ENCODE data around the gene APEH. TPM values are rescaled to one million over a fixed set of nuclear protein-coding genes. Genes with fewer than 3 reads are reported as not detected.

APEH gene
- total and polyA plus RNA-seq, 12 donors: 36.5 to 166 (median 124) TPM

- no peaks in the 10 kb centered on the region for H3K27me3 ChIP-seq
- no peaks in the 10 kb centered on the region for H3K4me1 ChIP-seq (replicated peaks in 1 of 2)
- no peaks in the 10 kb centered on the region for H3K9me3 ChIP-seq (replicated peaks in 1 of 3)
- H3K36me3 ChIP-seq (replicated peaks in 1 of 2): no peaks in the 10 kb centered on the region
- no peak for DNase-seq
- intact Hi-C loops (cut with DNase I): no loop called here
- 92 to 100% (median 97%) methylated on average over 3 to 19 of the region's 19 CpGs for WGBS, 4 donors
- TF ChIP-seq POLR2A (IDR thresholded peaks at IDR 0.05) (no peak), CTCF (IDR thresholded peaks at IDR 0.05) (no peak)
- H3K27ac ChIP-seq: no peak overlapping the region
- no peak overlapping the region for H3K4me3 ChIP-seq
Measured at GRCh38 chr3:49655731-49656285, 18.3 kb upstream of the APEH start.

GRCh38 chr3:49656541-49657112, 17.5 kb upstream of the APEH start:
- 76 to 81% (median 80%) methylated on average over 16 to 18 of the region's 18 CpGs for WGBS, 4 donors
- Histone ChIP-seq H3K27me3 (no peaks in the 10 kb centered on the region), H3K4me1 (replicated peaks in 1 of 2) (peaks cover 0 to 5% of the 10 kb centered on the region in 2 donors), H3K4me3 (no peak overlapping the region), H3K9me3 (replicated peaks in 1 of 3) (no peaks in the 10 kb centered on the region), H3K36me3 (replicated peaks in 1 of 2) (no peaks in the 10 kb centered on the region), H3K27ac (no peak overlapping the region)
- intact Hi-C loops (cut with DNase I): no loop called here
- no peak for TF ChIP-seq POLR2A (IDR thresholded peaks at IDR 0.05)
- no peak for TF ChIP-seq CTCF (IDR thresholded peaks at IDR 0.05)
- DNase-seq: no peak

DNA sequence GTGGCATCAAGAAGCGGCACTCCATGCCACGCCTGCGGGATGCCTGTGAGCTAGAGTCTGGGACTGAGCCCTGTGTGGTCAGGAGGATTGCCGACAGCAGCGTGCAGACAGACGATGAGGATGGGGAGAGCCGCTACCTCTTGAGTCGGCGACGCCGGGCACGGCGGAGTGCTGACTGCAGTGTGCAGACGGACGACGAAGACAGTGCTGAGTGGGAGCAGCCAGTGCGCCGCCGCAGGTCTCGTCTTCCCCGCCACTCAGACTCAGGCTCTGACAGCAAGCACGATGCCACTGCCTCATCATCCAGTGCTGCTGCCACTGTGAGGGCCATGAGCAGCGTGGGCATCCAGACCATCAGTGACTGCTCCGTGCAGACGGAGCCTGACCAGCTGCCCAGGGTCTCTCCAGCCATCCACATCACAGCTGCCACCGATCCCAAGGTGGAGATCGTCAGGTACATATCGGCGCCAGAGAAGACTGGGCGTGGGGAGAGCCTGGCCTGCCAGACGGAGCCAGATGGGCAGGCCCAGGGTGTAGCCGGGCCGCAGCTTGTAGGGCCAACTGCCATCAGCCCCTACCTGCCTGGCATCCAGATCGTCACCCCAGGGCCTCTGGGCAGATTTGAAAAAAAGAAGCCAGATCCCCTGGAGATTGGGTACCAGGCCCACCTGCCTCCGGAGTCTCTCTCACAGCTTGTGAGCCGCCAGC, 16.8 kb upstream of the APEH start:
- H3K4me1 ChIP-seq (replicated peaks in 1 of 2): peaks cover 0 to 6% of the 10 kb centered on the region in 2 donors
- intact Hi-C loops (cut with DNase I): no loop called here
- no peaks in the 10 kb centered on the region for H3K27me3 ChIP-seq
- no peaks in the 10 kb centered on the region for H3K9me3 ChIP-seq (replicated peaks in 1 of 3)
- H3K27ac ChIP-seq: no peak overlapping the region
- TF ChIP-seq CTCF (IDR thresholded peaks at IDR 0.05) (no peak), POLR2A (IDR thresholded peaks at IDR 0.05) (no peak)
- no peaks in the 10 kb centered on the region for H3K36me3 ChIP-seq (replicated peaks in 1 of 2)
- H3K4me3 ChIP-seq: no peak overlapping the region
- no peak for DNase-seq
- WGBS, 4 donors: 93 to 94% (median 93%) methylated on average over 27 to 36 of the region's 36 CpGs

DNA sequence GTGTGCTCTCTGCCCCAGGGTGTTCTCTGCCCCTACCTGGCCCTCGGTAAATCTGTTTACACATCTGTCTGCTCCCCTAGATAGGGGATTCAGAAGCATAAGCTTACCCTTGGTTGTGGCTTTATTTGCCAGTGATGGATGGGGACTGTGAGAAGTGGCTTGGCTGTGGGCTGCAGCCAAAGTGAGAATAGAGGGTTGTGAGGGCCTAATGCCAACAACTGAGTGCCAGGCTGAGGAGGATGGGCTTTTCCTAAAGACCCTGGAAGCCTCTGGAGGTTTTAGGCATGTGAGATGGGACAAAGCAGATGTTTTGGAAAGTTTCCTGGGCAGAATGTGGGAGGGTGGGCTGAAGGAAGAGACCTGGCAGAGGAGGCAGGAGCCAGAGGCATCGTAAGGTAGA, 15.4 kb upstream of the APEH start:
- Histone ChIP-seq H3K27me3 (no peaks in the 10 kb centered on the region), H3K36me3 (replicated peaks in 1 of 2) (no peaks in the 10 kb centered on the region), H3K4me1 (replicated peaks in 1 of 2) (peaks cover 0 to 6% of the 10 kb centered on the region in 2 donors), H3K4me3 (no peak overlapping the region), H3K27ac (no peak overlapping the region), H3K9me3 (replicated peaks in 1 of 3) (no peaks in the 10 kb centered on the region)
- TF ChIP-seq CTCF (IDR thresholded peaks at IDR 0.05): no peak
- TF ChIP-seq POLR2A (IDR thresholded peaks at IDR 0.05): no peak
- 73 to 90% (median 80%) methylated on average over 2 of the region's 2 CpGs for WGBS, 4 donors
- intact Hi-C loops (cut with DNase I): no loop called here
- no peak for DNase-seq

Data from adrenal gland (tissue), 12 donors.